PC-9 (cell line): ENCODE results near the gene CDK18. TPM values are rescaled to one million over a fixed set of nuclear protein-coding genes. Genes with fewer than 3 reads are reported as not detected.

ENCODE experiments used
- BruUV-seq: library from RNA; stranded (reverse); fragments of 400-500 nt; replicated peaks from 2 replicates; lab custom pipeline; 2021; lab: Mats Ljungman, UMichigan
- CTCF ChIA-PET: fragments of 300-600 bp; sonication (Branson Sonifier 250); formaldehyde crosslinking; loops from one replicate; lab custom pipeline; 2022; ENCODE audit warnings: antibody characterized with exemption; lab: Charles Lee
- POLR2A ChIA-PET: fragments of 300-600 bp; sonication (Branson Sonifier 250); formaldehyde crosslinking; loops from one replicate; lab custom pipeline; 2022; ENCODE audit warnings: antibody characterized with exemption; ENCODE audit not compliant: unreplicated experiment; lab: Charles Lee
- DNase-seq, 2 experiments: peaks; one replicate each; pipeline versions ENCODE4 v3.0.0 to v3.0.0-alpha.2; 2015 to 2022; ENCODE audit warnings: mixed read lengths in 1 of 2
- H2AFZ ChIP-seq: fragments of 200-600 bp; sonication (generic); 2 replicates; pipeline ENCODE4 v1.8.1; 2017; ENCODE audit warnings: antibody characterized with exemption
- H3F3A ChIP-seq: fragments of 200-600 bp; sonication (generic); 2 replicates; pipeline ENCODE4 v1.8.1; 2017; ENCODE audit warnings: antibody characterized with exemption, mild to moderate bottlenecking, low read depth; ENCODE audit not compliant: insufficient read depth
- H3K27ac ChIP-seq: fragments of 200-600 bp; sonication (generic); 2 replicates; pipeline ENCODE4 v1.6.1; 2016; ENCODE audit warnings: mixed run types
- H3K27me3 ChIP-seq: fragments of 200-600 bp; sonication (generic); 2 replicates; pipeline ENCODE4 v1.6.1; 2016; ENCODE audit warnings: low read depth, mixed run types; ENCODE audit not compliant: insufficient read depth
- H3K36me3 ChIP-seq: fragments of 200-600 bp; sonication (generic); 2 replicates; pipeline ENCODE4 v1.6.1; 2016; ENCODE audit warnings: low read depth, mixed run types
- H3K4me1 ChIP-seq: fragments of 200-600 bp; sonication (generic); replicated peaks from 2 replicates; pipeline ENCODE4 v1.6.1; 2016; ENCODE audit warnings: mixed run types; ENCODE audit not compliant: insufficient read depth
- H3K4me2 ChIP-seq: fragments of 200-600 bp; sonication (generic); 2 replicates; pipeline ENCODE4 v1.6.1; 2017; ENCODE audit warnings: mixed run types
- H3K4me3 ChIP-seq: fragments of 200-600 bp; sonication (generic); 2 replicates; pipeline ENCODE4 v1.6.1; 2016; ENCODE audit warnings: mixed run types
- H3K79me2 ChIP-seq: fragments of 200-600 bp; sonication (generic); 2 replicates; pipeline ENCODE4 v1.6.1; 2017; ENCODE audit warnings: low read depth, mixed run types
- H3K9me2 ChIP-seq: fragments of 200-600 bp; sonication (generic); 2 replicates; pipeline ENCODE4 v1.8.1; 2017; ENCODE audit warnings: mild to moderate bottlenecking; ENCODE audit not compliant: insufficient read depth
- H3K9me3 ChIP-seq: fragments of 200-600 bp; sonication (generic); 2 replicates; pipeline ENCODE4 v1.8.1; 2016; ENCODE audit warnings: low read depth; ENCODE audit not compliant: insufficient read depth
- H4K20me1 ChIP-seq: fragments of 200-600 bp; sonication (generic); 2 replicates; pipeline ENCODE4 v1.8.1; 2017; ENCODE audit not compliant: insufficient read depth
- EZH2 ChIP-seq: fragments of 200-600 bp; sonication (generic); IDR thresholded peaks from 2 replicates; pipeline ENCODE4 v1.8.0; 2017; ENCODE audit warnings: antibody characterized with exemption, low read depth
- intact Hi-C: fragments of 100-400 bp; cut with micrococcal nuclease; formaldehyde crosslinking; loops from one replicate; pipeline ENCODE4 v1.10.0; 2022; ENCODE audit not compliant: unreplicated experiment
- total RNA-seq: library from RNA; stranded (reverse); gene quantifications from 2 replicates; pipeline ENCODE4 v1.2.3, GENCODE V29; 2021
- TF ChIP-seq, protein P1 (sequence below): fragments of 200-600 bp; sonication (generic); conservative IDR thresholded peaks from 2 replicates; pipeline ENCODE4 v1.6.1; 2017; ENCODE audit warnings: mixed run types, antibody characterized with exemption, mild to moderate bottlenecking, moderate library complexity

Gene CDK18
- total RNA-seq, 1 experiment from 2014 or later, result 35.3 TPM

GRCh38 chr1:205580140-205580922 lies 75.9 kb downstream of the CDK18 start:
- Histone ChIP-seq H3K27ac (no peak overlapping the region), H3K36me3 (no peaks in the 10 kb centered on the region), H3K9me2 (no peaks in the 10 kb centered on the region), H3K4me3 (no peak overlapping the region), H3K4me2 (peak overlapping the region; percentile 50), H2AFZ (no peak overlapping the region), H4K20me1 (no peaks in the 10 kb centered on the region), H3K9me3 (no peaks in the 10 kb centered on the region), H3F3A (peaks cover 18% of the 10 kb centered on the region), H3K27me3 (no peaks in the 10 kb centered on the region), H3K79me2 (no peaks in the 10 kb centered on the region), H3K4me1 (peaks cover 45% of the 10 kb centered on the region)
- ChIA-PET POLR2A (interaction anchor here (0.7 kb wide), 1 partner anchor 231 kb away, joined by 3 read pairs; no protein-coding TSS in a partner anchor), CTCF (interaction anchor here (0.7 to 1.5 kb wide), 6 partner anchors 9 to 39 kb away, joined by 3 to 11 read pairs (median 4); no protein-coding TSS in a partner anchor)
- intact Hi-C loops, result loop anchor here (10.0 kb wide), 1 partner anchor 334 kb away; no protein-coding TSS in a partner anchor
- no TSS peak for BruUV-seq
- no peak for DNase-seq
- TF ChIP-seq, protein P1, sequence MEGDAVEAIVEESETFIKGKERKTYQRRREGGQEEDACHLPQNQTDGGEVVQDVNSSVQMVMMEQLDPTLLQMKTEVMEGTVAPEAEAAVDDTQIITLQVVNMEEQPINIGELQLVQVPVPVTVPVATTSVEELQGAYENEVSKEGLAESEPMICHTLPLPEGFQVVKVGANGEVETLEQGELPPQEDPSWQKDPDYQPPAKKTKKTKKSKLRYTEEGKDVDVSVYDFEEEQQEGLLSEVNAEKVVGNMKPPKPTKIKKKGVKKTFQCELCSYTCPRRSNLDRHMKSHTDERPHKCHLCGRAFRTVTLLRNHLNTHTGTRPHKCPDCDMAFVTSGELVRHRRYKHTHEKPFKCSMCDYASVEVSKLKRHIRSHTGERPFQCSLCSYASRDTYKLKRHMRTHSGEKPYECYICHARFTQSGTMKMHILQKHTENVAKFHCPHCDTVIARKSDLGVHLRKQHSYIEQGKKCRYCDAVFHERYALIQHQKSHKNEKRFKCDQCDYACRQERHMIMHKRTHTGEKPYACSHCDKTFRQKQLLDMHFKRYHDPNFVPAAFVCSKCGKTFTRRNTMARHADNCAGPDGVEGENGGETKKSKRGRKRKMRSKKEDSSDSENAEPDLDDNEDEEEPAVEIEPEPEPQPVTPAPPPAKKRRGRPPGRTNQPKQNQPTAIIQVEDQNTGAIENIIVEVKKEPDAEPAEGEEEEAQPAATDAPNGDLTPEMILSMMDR, result no peak
- TF ChIP-seq EZH2, result no peak

DNA sequence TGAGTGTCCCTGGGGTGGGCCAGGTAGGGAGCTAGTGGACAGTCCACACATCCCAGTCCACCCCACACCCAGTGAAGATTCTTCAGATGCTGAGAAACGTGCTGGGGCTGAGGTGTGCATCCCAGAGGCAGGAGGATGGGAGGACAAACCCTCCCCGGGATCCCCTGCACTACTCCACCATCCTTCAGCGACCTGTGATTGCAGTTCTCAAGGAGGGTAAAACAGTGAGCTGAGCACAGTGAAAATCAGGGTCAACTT lies 76.4 kb downstream of the CDK18 start:
- no peaks in the 10 kb centered on the region for H4K20me1 ChIP-seq
- POLR2A ChIA-PET, result no interaction called here
- no peak overlapping the region for H2AFZ ChIP-seq
- H3K27ac ChIP-seq, result no peak overlapping the region
- TF ChIP-seq EZH2, result no peak
- TF ChIP-seq, protein P1, result no peak
- H3K36me3 ChIP-seq, result no peaks in the 10 kb centered on the region
- intact Hi-C loops, result loop anchor here (10.0 kb wide), 1 partner anchor 334 kb away; no protein-coding TSS in a partner anchor
- CTCF ChIA-PET, result no interaction called here
- no peaks in the 10 kb centered on the region for H3K79me2 ChIP-seq
- peaks cover 51% of the 10 kb centered on the region for H3K4me1 ChIP-seq
- H3K4me2 ChIP-seq, result no peak overlapping the region
- no peak for DNase-seq
- peaks cover 21% of the 10 kb centered on the region for H3F3A ChIP-seq
- H3K4me3 ChIP-seq, result no peak overlapping the region
- no TSS peak for BruUV-seq
- no peaks in the 10 kb centered on the region for H3K9me2 ChIP-seq
- no peaks in the 10 kb centered on the region for H3K9me3 ChIP-seq
- H3K27me3 ChIP-seq, result no peaks in the 10 kb centered on the region

- Histone ChIP-seq H3K4me1 (peaks cover 53% of the 10 kb centered on the region), H3K9me3 (no peaks in the 10 kb centered on the region), H3K27me3 (no peaks in the 10 kb centered on the region), H3K27ac (no peak overlapping the region), H4K20me1 (no peaks in the 10 kb centered on the region), H3K4me3 (no peak overlapping the region), H3F3A (peaks cover 21% of the 10 kb centered on the region), H3K36me3 (no peaks in the 10 kb centered on the region), H3K4me2 (no peak overlapping the region), H3K9me2 (no peaks in the 10 kb centered on the region), H2AFZ (no peak overlapping the region), H3K79me2 (no peaks in the 10 kb centered on the region)
- no peak for DNase-seq
- TF ChIP-seq EZH2, result no peak
- TF ChIP-seq, protein P1, result no peak
- intact Hi-C loops, result loop anchor here (10.0 kb wide), 1 partner anchor 333 kb away; no protein-coding TSS in a partner anchor
- no TSS peak for BruUV-seq
- ChIA-PET CTCF (no interaction called here), POLR2A (no interaction called here)
Observed at GRCh38 chr1:205581321-205581980, 77.0 kb downstream of the CDK18 start.
